ENCODE data around the gene LMTK3.
"Not testable (repeated sequence)": the region's sequence is repeated elsewhere in the genome, so short reads cannot be mapped to it uniquely, and the experiment has no call there.

Gene LMTK3

GRCh38 chr19:48488478-48488877, 23.2 kb downstream of the LMTK3 start:
- peaks cover 0 to 18% (median 14%) of the 10 kb centered on the region in 5 donors for H3K4me1 ChIP-seq (ENCODE audit: control insufficient read depth in 5 of 5, insufficient read depth in 5 of 5, low read length in 5 of 5)
- not testable (repeated sequence) for H3K27ac ChIP-seq (ENCODE audit: low read depth, low read length); H3K4me3 ChIP-seq (ENCODE audit: low read depth in 1 of 5, low read length in 5 of 5); H3K36me3 ChIP-seq (ENCODE audit: control insufficient read depth in 5 of 5, insufficient read depth in 5 of 5, low read length in 5 of 5); H3K27me3 ChIP-seq (ENCODE audit: control insufficient read depth in 5 of 5, insufficient read depth in 4 of 5, low read length in 5 of 5); H3K9me3 ChIP-seq (ENCODE audit: control insufficient read depth in 5 of 5, low read length in 5 of 5); H3K9ac ChIP-seq (ENCODE audit: low read length in 5 of 5)

DNA sequence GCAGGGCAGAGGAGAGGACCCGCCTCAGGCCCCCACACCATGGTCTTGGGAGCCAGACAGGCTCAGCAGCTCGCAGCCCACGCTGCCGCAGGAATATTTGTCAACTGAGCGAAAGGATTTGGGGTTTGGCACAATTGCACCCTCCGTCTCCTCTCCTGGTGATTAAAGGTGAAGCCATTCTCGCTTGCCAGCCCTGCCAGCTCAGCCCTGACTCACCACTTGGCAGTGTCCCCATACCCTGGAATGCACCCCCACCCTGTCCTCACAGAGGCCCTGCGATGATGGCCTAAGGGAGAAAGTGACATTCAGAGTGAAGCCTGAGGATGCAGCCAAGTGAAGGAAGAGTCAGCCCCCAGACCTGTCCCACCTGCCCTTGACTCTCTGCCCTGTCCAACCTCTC, 23.7 kb downstream of the LMTK3 start:
- H3K4me1 ChIP-seq (ENCODE audit: control insufficient read depth in 5 of 5, insufficient read depth in 5 of 5, low read length in 5 of 5): peaks cover 0 to 18% (median 14%) of the 10 kb centered on the region in 5 donors
- no peaks in the 10 kb centered on the region for H3K36me3 ChIP-seq (ENCODE audit: control insufficient read depth in 5 of 5, insufficient read depth in 5 of 5, low read length in 5 of 5)
- H3K9me3 ChIP-seq (ENCODE audit: control insufficient read depth in 5 of 5, low read length in 5 of 5): no peaks in the 10 kb centered on the region
- no peak overlapping the region for H3K4me3 ChIP-seq (ENCODE audit: low read depth in 1 of 5, low read length in 5 of 5)
- no peak overlapping the region for H3K9ac ChIP-seq (ENCODE audit: low read length in 5 of 5)
- peaks cover 0 to 9% (median 4%) of the 10 kb centered on the region in 5 donors for H3K27me3 ChIP-seq (ENCODE audit: control insufficient read depth in 5 of 5, insufficient read depth in 4 of 5, low read length in 5 of 5)
- no peak overlapping the region for H3K27ac ChIP-seq (ENCODE audit: low read depth, low read length)

DNA sequence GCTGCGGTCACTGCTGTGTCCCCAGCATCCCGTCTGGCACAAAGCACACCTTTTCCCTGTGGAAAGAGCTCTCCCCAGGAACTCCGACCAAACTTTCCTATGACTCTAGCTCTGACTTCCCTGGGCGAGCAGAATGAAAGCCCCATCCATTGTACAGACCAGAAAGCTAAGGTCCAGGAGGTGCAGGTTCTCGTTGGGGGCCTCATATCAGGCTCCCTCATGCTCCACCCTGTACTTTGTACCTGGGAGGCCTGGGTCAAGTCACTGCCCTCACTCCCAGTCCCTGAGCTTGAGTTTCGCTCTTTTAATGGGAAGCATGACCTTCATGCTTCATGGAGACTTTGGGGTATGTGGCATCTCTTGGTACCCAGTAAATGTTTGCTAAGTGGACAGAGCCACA, 24.1 kb downstream of the LMTK3 start:
- no peak overlapping the region for H3K4me3 ChIP-seq (ENCODE audit: low read depth in 1 of 5, low read length in 5 of 5)
- no peak overlapping the region for H3K9ac ChIP-seq (ENCODE audit: low read length in 5 of 5)
- H3K27me3 ChIP-seq (ENCODE audit: control insufficient read depth in 5 of 5, insufficient read depth in 4 of 5, low read length in 5 of 5): peaks cover 0 to 9% (median 4%) of the 10 kb centered on the region in 5 donors
- peaks cover 0 to 15% (median 13%) of the 10 kb centered on the region in 5 donors for H3K4me1 ChIP-seq (ENCODE audit: control insufficient read depth in 5 of 5, insufficient read depth in 5 of 5, low read length in 5 of 5)
- H3K9me3 ChIP-seq (ENCODE audit: control insufficient read depth in 5 of 5, low read length in 5 of 5): no peaks in the 10 kb centered on the region
- no peaks in the 10 kb centered on the region for H3K36me3 ChIP-seq (ENCODE audit: control insufficient read depth in 5 of 5, insufficient read depth in 5 of 5, low read length in 5 of 5)
- no peak overlapping the region for H3K27ac ChIP-seq (ENCODE audit: low read depth, low read length)

DNA sequence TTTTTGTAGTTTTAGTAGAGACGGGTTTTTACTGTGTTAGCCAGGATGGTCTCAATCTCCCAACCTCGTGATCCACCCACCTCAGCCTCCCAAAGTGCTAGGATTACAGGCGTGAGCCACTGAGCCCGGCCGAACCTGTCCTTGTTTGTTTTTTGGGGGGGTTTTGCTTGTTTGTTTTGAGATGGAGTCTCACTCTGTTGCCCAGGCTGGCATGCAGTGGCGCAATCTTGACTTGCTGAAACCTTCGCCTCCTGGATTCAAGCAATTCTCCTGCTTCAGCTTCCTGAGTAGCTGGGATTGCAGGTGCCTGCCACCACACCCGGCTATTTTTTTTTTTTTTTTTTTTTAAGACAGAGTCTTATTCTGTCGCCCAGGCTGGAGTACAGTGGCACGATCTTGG, 24.9 kb downstream of the LMTK3 start:
- peaks cover 0 to 20% (median 14%) of the 10 kb centered on the region in 5 donors for H3K4me1 ChIP-seq (ENCODE audit: control insufficient read depth in 5 of 5, insufficient read depth in 5 of 5, low read length in 5 of 5)
- H3K9ac ChIP-seq (ENCODE audit: low read length in 5 of 5); H3K27me3 ChIP-seq (ENCODE audit: control insufficient read depth in 5 of 5, insufficient read depth in 4 of 5, low read length in 5 of 5); H3K36me3 ChIP-seq (ENCODE audit: control insufficient read depth in 5 of 5, insufficient read depth in 5 of 5, low read length in 5 of 5); H3K9me3 ChIP-seq (ENCODE audit: control insufficient read depth in 5 of 5, low read length in 5 of 5); H3K27ac ChIP-seq (ENCODE audit: low read depth, low read length); H3K4me3 ChIP-seq (ENCODE audit: low read depth in 1 of 5, low read length in 5 of 5): not testable (repeated sequence)

DNA sequence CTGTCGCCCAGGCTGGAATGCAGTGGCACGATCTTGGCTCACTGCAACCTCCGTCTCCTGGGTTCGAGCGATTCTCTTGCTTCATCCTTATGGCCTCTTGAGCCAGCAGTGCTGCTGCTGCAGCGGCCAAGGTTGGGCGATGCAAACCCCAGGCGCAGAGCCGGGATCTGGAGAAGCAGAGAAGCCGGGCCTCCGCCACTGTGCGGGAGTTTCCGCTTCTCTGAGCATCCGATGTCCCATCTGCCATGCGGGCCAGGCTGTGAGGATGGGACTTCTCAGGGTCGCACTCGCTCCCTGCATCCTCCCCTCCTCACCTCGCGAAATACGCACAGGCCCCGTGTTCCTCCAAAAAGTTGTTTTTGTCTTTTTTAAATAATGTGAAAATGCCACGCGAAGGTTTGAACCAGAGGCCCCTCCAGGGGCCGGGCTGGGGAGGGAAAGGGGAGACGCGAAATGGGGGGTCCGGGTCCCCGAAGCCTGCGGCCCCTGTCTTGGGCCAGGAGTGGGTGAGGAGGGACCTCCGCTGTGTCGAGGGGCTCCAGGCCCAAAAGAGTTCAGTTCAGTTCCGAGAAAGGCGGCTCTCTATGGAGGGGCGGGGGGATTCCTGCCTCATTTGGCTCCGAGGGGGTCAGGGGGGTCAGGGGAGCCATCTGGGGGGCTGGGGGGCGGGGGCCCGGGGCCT, 26.6 kb downstream of the LMTK3 start:
- Histone ChIP-seq H3K9me3 (ENCODE audit: control insufficient read depth in 5 of 5, low read length in 5 of 5) (no peaks in the 10 kb centered on the region), H3K27me3 (ENCODE audit: control insufficient read depth in 5 of 5, insufficient read depth in 4 of 5, low read length in 5 of 5) (peaks cover 0 to 6% (median 0%) of the 10 kb centered on the region in 5 donors), H3K9ac (ENCODE audit: low read length in 5 of 5) (no peak overlapping the region), H3K27ac (ENCODE audit: low read depth, low read length) (no peak overlapping the region), H3K36me3 (ENCODE audit: control insufficient read depth in 5 of 5, insufficient read depth in 5 of 5, low read length in 5 of 5) (no peaks in the 10 kb centered on the region), H3K4me1 (ENCODE audit: control insufficient read depth in 5 of 5, insufficient read depth in 5 of 5, low read length in 5 of 5) (peaks cover 5 to 24% (median 23%) of the 10 kb centered on the region in 5 donors), H3K4me3 (ENCODE audit: low read depth in 1 of 5, low read length in 5 of 5) (no peak overlapping the region)

GRCh38 chr19:48484247-48484893, 27.3 kb downstream of the LMTK3 start:
- Histone ChIP-seq H3K9ac (ENCODE audit: low read length in 5 of 5) (no peak overlapping the region), H3K4me1 (ENCODE audit: control insufficient read depth in 5 of 5, insufficient read depth in 5 of 5, low read length in 5 of 5) (peaks cover 5 to 26% (median 22%) of the 10 kb centered on the region in 5 donors), H3K27me3 (ENCODE audit: control insufficient read depth in 5 of 5, insufficient read depth in 4 of 5, low read length in 5 of 5) (peaks cover 0 to 6% (median 0%) of the 10 kb centered on the region in 5 donors), H3K4me3 (ENCODE audit: low read depth in 1 of 5, low read length in 5 of 5) (no peak overlapping the region), H3K27ac (ENCODE audit: low read depth, low read length) (no peak overlapping the region), H3K9me3 (ENCODE audit: control insufficient read depth in 5 of 5, low read length in 5 of 5) (no peaks in the 10 kb centered on the region), H3K36me3 (ENCODE audit: control insufficient read depth in 5 of 5, insufficient read depth in 5 of 5, low read length in 5 of 5) (peaks cover 0 to 1% (median under 1%) of the 10 kb centered on the region in 5 donors)

GRCh38 chr19:48483301-48483700, 28.3 kb downstream of the LMTK3 start:
- Histone ChIP-seq H3K27me3 (ENCODE audit: control insufficient read depth in 5 of 5, insufficient read depth in 4 of 5, low read length in 5 of 5) (peaks cover 0 to 6% (median 0%) of the 10 kb centered on the region in 5 donors), H3K4me1 (ENCODE audit: control insufficient read depth in 5 of 5, insufficient read depth in 5 of 5, low read length in 5 of 5) (peaks cover 5 to 26% (median 22%) of the 10 kb centered on the region in 5 donors), H3K4me3 (ENCODE audit: low read depth in 1 of 5, low read length in 5 of 5) (no peak overlapping the region), H3K27ac (ENCODE audit: low read depth, low read length) (no peak overlapping the region), H3K9me3 (ENCODE audit: control insufficient read depth in 5 of 5, low read length in 5 of 5) (no peaks in the 10 kb centered on the region), H3K36me3 (ENCODE audit: control insufficient read depth in 5 of 5, insufficient read depth in 5 of 5, low read length in 5 of 5) (peaks cover 0 to 8% (median 8%) of the 10 kb centered on the region in 5 donors), H3K9ac (ENCODE audit: low read length in 5 of 5) (no peak overlapping the region)

- peaks cover 5 to 26% (median 22%) of the 10 kb centered on the region in 5 donors for H3K4me1 ChIP-seq (ENCODE audit: control insufficient read depth in 5 of 5, insufficient read depth in 5 of 5, low read length in 5 of 5)
- no peak overlapping the region for H3K27ac ChIP-seq (ENCODE audit: low read depth, low read length)
- no peak overlapping the region for H3K4me3 ChIP-seq (ENCODE audit: low read depth in 1 of 5, low read length in 5 of 5)
- peaks cover 0 to 21% (median 20%) of the 10 kb centered on the region in 5 donors for H3K36me3 ChIP-seq (ENCODE audit: control insufficient read depth in 5 of 5, insufficient read depth in 5 of 5, low read length in 5 of 5)
- H3K9me3 ChIP-seq (ENCODE audit: control insufficient read depth in 5 of 5, low read length in 5 of 5): no peaks in the 10 kb centered on the region
- H3K27me3 ChIP-seq (ENCODE audit: control insufficient read depth in 5 of 5, insufficient read depth in 4 of 5, low read length in 5 of 5): peaks cover 0 to 3% (median 0%) of the 10 kb centered on the region in 5 donors
- H3K9ac ChIP-seq (ENCODE audit: low read length in 5 of 5): peak overlapping the region in 1 of 5 donors; percentile 35
Measured at GRCh38 chr19:48481846-48482639, 29.6 kb downstream of the LMTK3 start.

DNA sequence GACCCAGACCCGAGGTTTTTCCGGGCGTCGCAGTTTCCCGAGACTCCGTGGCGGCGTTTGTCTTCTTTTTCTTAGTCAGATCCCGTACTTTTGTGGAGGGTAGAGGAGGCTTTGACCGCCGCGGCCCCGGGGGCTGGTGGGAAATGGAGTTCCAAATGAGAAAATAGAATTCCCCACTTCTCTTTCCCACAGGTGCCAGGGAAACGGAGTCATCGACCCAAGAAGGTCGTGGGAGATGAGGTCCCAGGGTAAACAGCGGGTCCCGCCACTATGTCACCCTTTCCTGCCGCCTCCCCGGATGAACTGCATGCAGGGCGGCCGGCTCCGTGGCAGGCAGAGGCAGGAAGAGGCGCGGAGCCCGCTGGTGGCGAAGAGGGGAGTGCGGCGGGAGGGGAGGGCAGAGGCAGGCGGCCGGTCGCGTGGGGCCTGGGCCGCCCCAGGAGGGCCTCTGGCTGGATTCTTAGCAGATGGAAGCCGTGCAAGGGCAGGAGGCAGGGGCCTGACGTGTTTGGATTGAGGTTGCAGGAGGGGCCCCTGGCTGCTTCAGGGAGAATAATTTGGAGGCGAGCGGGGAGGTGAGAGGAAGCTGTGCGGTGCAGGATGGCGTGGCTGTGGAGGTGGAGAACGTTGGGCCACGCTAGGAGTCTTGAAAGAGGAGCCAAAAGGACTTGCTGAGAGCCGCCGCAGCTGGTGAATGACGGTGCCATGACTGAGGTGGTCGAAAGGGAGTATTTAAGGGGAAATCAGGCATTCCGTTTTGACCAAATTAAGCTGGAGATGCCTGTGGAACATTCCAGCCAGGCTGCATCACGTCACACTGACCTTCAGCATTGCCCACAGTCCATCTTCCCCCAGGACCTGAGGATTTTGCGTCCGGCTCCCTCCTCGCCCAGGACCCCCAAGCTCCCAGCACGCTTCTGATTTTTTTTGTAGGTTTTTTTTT, 30.8 kb downstream of the LMTK3 start:
- Histone ChIP-seq H3K27ac (ENCODE audit: low read depth, low read length) (peak overlapping the region; percentile 72), H3K9ac (ENCODE audit: low read length in 5 of 5) (peak overlapping the region; percentile 61 to 85 (median 73)), H3K4me3 (ENCODE audit: low read depth in 1 of 5, low read length in 5 of 5) (peak overlapping the region; percentile 50 to 73 (median 62)), H3K27me3 (ENCODE audit: control insufficient read depth in 5 of 5, insufficient read depth in 4 of 5, low read length in 5 of 5) (no peaks in the 10 kb centered on the region), H3K36me3 (ENCODE audit: control insufficient read depth in 5 of 5, insufficient read depth in 5 of 5, low read length in 5 of 5) (peaks cover 0 to 33% (median 31%) of the 10 kb centered on the region in 5 donors), H3K9me3 (ENCODE audit: control insufficient read depth in 5 of 5, low read length in 5 of 5) (no peaks in the 10 kb centered on the region), H3K4me1 (ENCODE audit: control insufficient read depth in 5 of 5, insufficient read depth in 5 of 5, low read length in 5 of 5) (peaks cover 5 to 26% (median 22%) of the 10 kb centered on the region in 5 donors)

Measured in subcutaneous abdominal adipose tissue (tissue), 5 donors.